IMR-90 (cell line): ENCODE measurements around the gene MRPL47. TPM values are rescaled to one million over a fixed set of nuclear protein-coding genes. Genes with fewer than 3 reads are reported as not detected.

Source experiments
- ATAC-seq: fragments of 200-7000 bp; cut with Tn5 transposase; 2 replicates; pipeline ENCODE4 v1.9.1; 2020; ENCODE audit warnings: low read depth, mild to moderate bottlenecking, moderate library complexity
- BruUV-seq: library from RNA; stranded (reverse); fragments of 400-500 nt; replicated peaks from 2 replicates; lab custom pipeline; 2021; lab: Mats Ljungman, UMichigan
- CTCF ChIA-PET: fragments of 300-600 bp; formaldehyde crosslinking; extraction: SDS; loops from one replicate; lab custom pipeline; 2021; ENCODE audit warnings: antibody characterized with exemption; lab: Yijun Ruan, JAX
- POLR2A ChIA-PET: fragments of 300-600 bp; sonication (Branson Sonifier 250); formaldehyde crosslinking; loops from one replicate; lab custom pipeline; 2022; ENCODE audit warnings: antibody characterized with exemption; ENCODE audit not compliant: unreplicated experiment; lab: Charles Lee
- DNase-seq: peaks from one replicate; pipeline ENCODE4 v3.0.0; 2013
- H2AFZ ChIP-seq: replicated peaks from 2 replicates; pipeline ENCODE3; 2013; ENCODE audit warnings: low read length, mild to moderate bottlenecking; ENCODE audit not compliant: poor library complexity
- H2AK5ac ChIP-seq: 2 replicates; pipeline ENCODE4 v1.6.1; 2013; ENCODE audit warnings: low read depth, low read length, inconsistent platforms
- H2AK9ac ChIP-seq: replicated peaks from 2 replicates; pipeline ENCODE3; 2013; ENCODE audit warnings: mild to moderate bottlenecking, low read depth, low read length, moderate library complexity; ENCODE audit not compliant: poor library complexity
- H2BK120ac ChIP-seq: 2 replicates; pipeline ENCODE4 v1.6.1; 2013; ENCODE audit warnings: low read depth, low read length, inconsistent platforms
- H2BK15ac ChIP-seq: 3 replicates; pipeline ENCODE4 v1.6.1; 2013; ENCODE audit warnings: low read depth, low read length, inconsistent platforms
- H2BK20ac ChIP-seq: 2 replicates; pipeline ENCODE4 v1.6.1; 2013; ENCODE audit warnings: low read depth, mild to moderate bottlenecking, inconsistent platforms, low read length, moderate library complexity
- H2BK5ac ChIP-seq: 2 replicates; pipeline ENCODE4 v1.6.1; 2013; ENCODE audit warnings: mild to moderate bottlenecking, low read depth, low read length, inconsistent platforms; ENCODE audit not compliant: poor library complexity, severe bottlenecking
- H3K14ac ChIP-seq: replicated peaks from 2 replicates; pipeline ENCODE4 v1.6.1; 2013; ENCODE audit warnings: low read depth, low read length, inconsistent platforms
- H3K18ac ChIP-seq: 2 replicates; pipeline ENCODE4 v1.6.1; 2013; ENCODE audit warnings: low read depth, low read length, control low read depth
- H3K23ac ChIP-seq: 2 replicates; pipeline ENCODE4 v1.6.1; 2013; ENCODE audit warnings: low read depth, low read length, inconsistent platforms
- H3K27ac ChIP-seq: 2 replicates; pipeline ENCODE4 v1.5.1; 2013; ENCODE audit warnings: mild to moderate bottlenecking, control low read depth, low read length; ENCODE audit not compliant: insufficient read depth
- H3K27me3 ChIP-seq: 2 replicates; pipeline ENCODE4 v1.6.1; 2013; ENCODE audit warnings: low read length; ENCODE audit not compliant: control insufficient read depth, insufficient read depth
- H3K36me3 ChIP-seq: 2 replicates; pipeline ENCODE4 v1.6.1; 2013; ENCODE audit warnings: low read length, mixed read lengths; ENCODE audit not compliant: control insufficient read depth, insufficient read depth
- H3K4ac ChIP-seq: 2 replicates; pipeline ENCODE4 v1.6.1; 2013; ENCODE audit warnings: low read depth, low read length, inconsistent platforms
- H3K4me1 ChIP-seq: 2 replicates; pipeline ENCODE4 v1.6.1; 2013; ENCODE audit warnings: low read length, mixed read lengths; ENCODE audit not compliant: control insufficient read depth, insufficient read depth
- H3K4me2 ChIP-seq: 2 replicates; pipeline ENCODE4 v1.6.1; 2013; ENCODE audit warnings: low read depth, mild to moderate bottlenecking, control low read depth, low read length, moderate library complexity
- H3K4me3 ChIP-seq: 2 replicates; pipeline ENCODE4 v1.5.1; 2013; ENCODE audit warnings: low read depth, mild to moderate bottlenecking, control low read depth, low read length, moderate library complexity; ENCODE audit not compliant: insufficient read depth
- H3K56ac ChIP-seq: 2 replicates; pipeline ENCODE4 v1.6.1; 2013; ENCODE audit warnings: low read length, inconsistent platforms; ENCODE audit not compliant: insufficient read depth; ENCODE audit errors: extremely low read depth
- H3K79me1 ChIP-seq, 2 experiments: 2 replicates each; pipeline ENCODE4 v1.6.1; 2013; ENCODE audit warnings: low read length in 2 of 2, inconsistent platforms in 1 of 2, low read depth in 1 of 2
- H3K9ac ChIP-seq: 2 replicates; pipeline ENCODE4 v1.6.1; 2013; ENCODE audit warnings: low read depth, low read length, control low read depth
- H3K9me1 ChIP-seq: 2 replicates; pipeline ENCODE4 v1.6.1; 2013; ENCODE audit warnings: low read length, inconsistent platforms; ENCODE audit not compliant: insufficient read depth
- H3K9me3 ChIP-seq: 2 replicates; pipeline ENCODE4 v1.6.1; 2013; ENCODE audit warnings: low read length; ENCODE audit not compliant: control insufficient read depth, insufficient read depth
- H4K20me1 ChIP-seq: 2 replicates; pipeline ENCODE4 v1.6.1; 2013; ENCODE audit warnings: low read length, inconsistent platforms; ENCODE audit not compliant: insufficient read depth
- H4K5ac ChIP-seq: 2 replicates; pipeline ENCODE4 v1.6.1; 2013; ENCODE audit warnings: mild to moderate bottlenecking, low read depth, low read length, control low read depth
- H4K8ac ChIP-seq, 2 experiments: 2 replicates each; pipeline ENCODE4 v1.6.1; 2013; ENCODE audit warnings: low read depth in 2 of 2, low read length in 2 of 2, control low read depth in 1 of 2, inconsistent platforms in 1 of 2
- H4K91ac ChIP-seq: 2 replicates; pipeline ENCODE4 v1.6.1; 2013; ENCODE audit warnings: low read depth, low read length, inconsistent platforms; ENCODE audit not compliant: insufficient read depth
- BHLHE40 ChIP-seq: fragments of 150-350 bp; IDR thresholded peaks from 2 replicates; pipeline ENCODE4 v1.6.1; 2016; ENCODE audit warnings: mild to moderate bottlenecking, low read depth, low read length
- CEBPB ChIP-seq: IDR thresholded peaks from 2 replicates; pipeline ENCODE4 v1.6.1; 2012; ENCODE audit warnings: low read depth, low read length, improper control_type of control experiment
- CHD1 ChIP-seq: IDR thresholded peaks from 2 replicates; pipeline ENCODE4 v1.6.1; 2012; ENCODE audit warnings: low read depth, low read length, improper control_type of control experiment
- CTCF ChIP-seq: conservative IDR thresholded peaks from 2 replicates; pipeline ENCODE4 v1.5.1; 2012; ENCODE audit warnings: mild to moderate bottlenecking, low read depth, low read length, improper control_type of control experiment
- ELK1 ChIP-seq: fragments of 150-350 bp; IDR thresholded peaks from 2 replicates; pipeline ENCODE4 v1.6.1; 2016; ENCODE audit warnings: low read depth, mild to moderate bottlenecking, low read length, moderate library complexity, borderline replicate concordance
- FOS ChIP-seq: fragments of 150-350 bp; IDR thresholded peaks from 2 replicates; pipeline ENCODE4 v1.6.1; 2016; ENCODE audit warnings: low read depth, low read length
- MAFK ChIP-seq: IDR thresholded peaks from 2 replicates; pipeline ENCODE4 v1.6.1; 2012; ENCODE audit warnings: low read depth, low read length, improper control_type of control experiment
- MAZ ChIP-seq: IDR thresholded peaks from 2 replicates; pipeline ENCODE4 v1.6.1; 2012; ENCODE audit warnings: low read depth, mild to moderate bottlenecking, low read length, improper control_type of control experiment, moderate library complexity, borderline replicate concordance
- MXI1 ChIP-seq: IDR thresholded peaks from 2 replicates; pipeline ENCODE4 v1.6.1; 2012; ENCODE audit warnings: low read depth, mild to moderate bottlenecking, low read length, moderate library complexity, borderline replicate concordance
- NFE2L2 ChIP-seq: fragments of 150-350 bp; IDR thresholded peaks from 2 replicates; pipeline ENCODE4 v1.6.1; 2016; ENCODE audit warnings: low read depth, mild to moderate bottlenecking, low read length
- POLR2A ChIP-seq: IDR thresholded peaks from 2 replicates; pipeline ENCODE4 v1.6.1; 2012; ENCODE audit warnings: mild to moderate bottlenecking, low read depth, low read length
- RAD21 ChIP-seq: IDR thresholded peaks from 2 replicates; pipeline ENCODE4 v1.6.1; 2012; ENCODE audit warnings: low read length, improper control_type of control experiment
- RCOR1 ChIP-seq: IDR thresholded peaks from 2 replicates; pipeline ENCODE4 v1.6.1; 2012; ENCODE audit warnings: mild to moderate bottlenecking, low read length, improper control_type of control experiment; ENCODE audit not compliant: insufficient replicate concordance
- RFX5 ChIP-seq: IDR thresholded peaks from 2 replicates; pipeline ENCODE4 v1.8.0; 2012; ENCODE audit warnings: low read depth, mild to moderate bottlenecking, low read length, moderate library complexity
- USF2 ChIP-seq: fragments of 150-350 bp; IDR thresholded peaks from 2 replicates; pipeline ENCODE4 v1.6.1; 2017; ENCODE audit warnings: mild to moderate bottlenecking, antibody characterized with exemption, low read length, low read depth
- WGBS, 2 experiments: methylation state at CpG; one replicate each; pipeline versions ENCODE4 v1.1.5 to v1.1.7; 2013; ENCODE audit warnings: missing lambda C conversion rate in 2 of 2; ENCODE audit not compliant: insufficient read length in 1 of 2; ENCODE audit errors: extremely low coverage in 2 of 2; 5-methylcytosine and 5-hydroxymethylcytosine counted together
- dilution Hi-C: fragments of 300-500 bp; cut with HindIII; formaldehyde crosslinking; loops from one replicate; pipeline ENCODE4 v1.14.3; 2018; ENCODE audit warnings: low sequenced_read_pairs; ENCODE audit not compliant: unreplicated experiment
- in situ Hi-C: fragments of 300-500 bp; cut with MboI; formaldehyde crosslinking; loops from 3 replicates; pipeline ENCODE4 v1.14.3; 2019; ENCODE audit warnings: low sequenced_read_pairs, inconsistent platforms, mixed read lengths
- intact Hi-C: fragments of 100-400 bp; cut with micrococcal nuclease; formaldehyde crosslinking; loops from 2 replicates; pipeline ENCODE4 v1.10.0; 2022
- polyA plus RNA-seq, 3 experiments: library from polyadenylated mRNA; depleted of rRNA; stranded (reverse); fragments of >200 nt; gene quantifications; 2 replicates each; pipeline ENCODE4 v1.2.3, GENCODE V29; 2012; ENCODE audit warnings: low replicate concordance in 1 of 3
- total RNA-seq: library from RNA; depleted of rRNA; stranded (reverse); fragments of >200 nt; gene quantifications from 2 replicates; pipeline ENCODE4 v1.2.3, GENCODE V29; 2012

Gene MRPL47
- total and polyA plus RNA-seq, 2 of the 4 experiments (the other 2 are of a cell fraction) = 41.4 to 43.7 TPM

GRCh38 chr3:179560791-179561190, 43.6 kb downstream of the MRPL47 start:
- Histone ChIP-seq H3K23ac (no peak overlapping the region), H4K5ac (no peak overlapping the region), H2AK9ac (no peak overlapping the region), H2BK120ac (no peak overlapping the region), H3K18ac (no peak overlapping the region), H4K91ac (no peak overlapping the region), H2BK20ac (no peak overlapping the region), H3K79me1 (peaks cover 0 to 18% of the 10 kb centered on the region in 2 experiments; a peak in 3 of 4 replicates), H3K4me3 (no peak overlapping the region), H3K36me3 (no peaks in the 10 kb centered on the region), H3K4me1 (peaks cover 2% of the 10 kb centered on the region; the same call in 1 of the 2 replicates), H3K27me3 (no peaks in the 10 kb centered on the region), H2AFZ (no peak overlapping the region), H3K9ac (no peak overlapping the region), H3K56ac (no peak overlapping the region), H3K9me1 (no peaks in the 10 kb centered on the region; the same call in 1 of the 2 replicates), H4K8ac (no peak overlapping the region), H3K4ac (no peak overlapping the region), H2BK15ac (no peak overlapping the region), H3K4me2 (no peak overlapping the region), H4K20me1 (no peaks in the 10 kb centered on the region), H2BK5ac (no peak overlapping the region), H3K9me3 (no peaks in the 10 kb centered on the region), H3K27ac (no peak overlapping the region), H2AK5ac (no peak overlapping the region), H3K14ac (no peak overlapping the region)
- ChIA-PET POLR2A (no interaction called here), CTCF (interaction anchor here (0.7 kb wide), 1 partner anchor 89 kb away, joined by 4 read pairs; no protein-coding TSS in a partner anchor)
- intact Hi-C loops = no loop called here
- no peak for ATAC-seq
- no TSS peak for BruUV-seq
- no CpG with 5 or more reads among the region's 1 CpG for WGBS, 2 experiments
- no peak for DNase-seq
- dilution Hi-C loops = no loop called here
- TF ChIP-seq ELK1 (no peak), RAD21 (no peak), MXI1 (no peak), CEBPB (no peak), RCOR1 (no peak), POLR2A (no peak), CHD1 (no peak), NFE2L2 (no peak), MAFK (no peak), RFX5 (no peak), CTCF (no peak), FOS (no peak), BHLHE40 (no peak), MAZ (no peak), USF2 (no peak)
- in situ Hi-C loops = loop anchor here (25.0 kb wide), 1 partner anchor 548 kb away; no protein-coding TSS in a partner anchor
